Loucy (cell line): ENCODE measurements around the gene MAP2.

Experiments
- H2AFZ ChIP-seq: fragments of 200-600 bp; sonication (generic); 2 replicates; pipeline ENCODE4 v1.6.0; 2016; ENCODE audit warnings: antibody characterized with exemption, mild to moderate bottlenecking, low read length, moderate library complexity
- H3F3A ChIP-seq: fragments of 200-600 bp; 2 replicates; pipeline ENCODE4 v1.6.0; 2016; ENCODE audit warnings: antibody characterized with exemption, low read depth, mild to moderate bottlenecking
- H3K27me3 ChIP-seq: fragments of 200-600 bp; sonication (generic); 2 replicates; pipeline ENCODE4 v1.6.1; 2014; ENCODE audit warnings: low read length, mild to moderate bottlenecking; ENCODE audit not compliant: insufficient read depth, poor library complexity, severe bottlenecking
- H3K36me3 ChIP-seq: fragments of 200-600 bp; sonication (generic); 2 replicates; pipeline ENCODE4 v1.6.1; 2016; ENCODE audit warnings: low read length; ENCODE audit not compliant: insufficient read depth
- H3K4me1 ChIP-seq: fragments of 200-600 bp; sonication (generic); 2 replicates; pipeline ENCODE4 v1.5.1; 2014; ENCODE audit warnings: low read length, mild to moderate bottlenecking; ENCODE audit not compliant: insufficient read depth, poor library complexity, severe bottlenecking
- H3K4me2 ChIP-seq: fragments of 200-600 bp; sonication (generic); 2 replicates; pipeline ENCODE4 v1.6.0; 2014; ENCODE audit warnings: antibody characterized with exemption, low read length, low read depth, mild to moderate bottlenecking; ENCODE audit not compliant: poor library complexity, severe bottlenecking
- H3K4me3 ChIP-seq: fragments of 200-600 bp; sonication (generic); 2 replicates; pipeline ENCODE4 v1.5.1; 2014; ENCODE audit warnings: low read length, mild to moderate bottlenecking, mixed read lengths; ENCODE audit not compliant: poor library complexity, severe bottlenecking
- H3K79me2 ChIP-seq: fragments of 200-600 bp; sonication (generic); 2 replicates; pipeline ENCODE4 v1.6.1; 2014; ENCODE audit warnings: low read length; ENCODE audit not compliant: insufficient read depth
- H3K9ac ChIP-seq: fragments of 200-600 bp; sonication (generic); 2 replicates; pipeline ENCODE4 v1.6.0; 2014; ENCODE audit warnings: mild to moderate bottlenecking, low read depth, low read length, moderate library complexity; ENCODE audit not compliant: poor library complexity, severe bottlenecking
- H3K9me2 ChIP-seq: fragments of 200-600 bp; sonication (generic); replicated peaks from 2 replicates; pipeline ENCODE4 v1.6.1; 2016; ENCODE audit warnings: low read depth, low read length, mixed read lengths
- H3K9me3 ChIP-seq: fragments of 200-600 bp; sonication (generic); 2 replicates; pipeline ENCODE4 v1.6.1; 2014; ENCODE audit warnings: mild to moderate bottlenecking, antibody characterized with exemption, low read length, low read depth; ENCODE audit not compliant: insufficient read depth
- H4K20me1 ChIP-seq: fragments of 200-600 bp; sonication (generic); 2 replicates; pipeline ENCODE4 v1.6.0; 2014; ENCODE audit warnings: antibody characterized with exemption, low read length, mild to moderate bottlenecking; ENCODE audit not compliant: insufficient read depth, poor library complexity, severe bottlenecking
- CTCF ChIP-seq: fragments of 200-600 bp; sonication (generic); conservative IDR thresholded peaks from 2 replicates; pipeline ENCODE4 v1.5.1; 2014; ENCODE audit warnings: mild to moderate bottlenecking, antibody characterized with exemption, low read length
- EZH2phosphoT487 ChIP-seq: fragments of 200-600 bp; IDR thresholded peaks from 2 replicates; pipeline ENCODE4 v1.6.1; 2018; ENCODE audit warnings: antibody characterized with exemption, mild to moderate bottlenecking, moderate library complexity, borderline replicate concordance

MAP2 gene

GRCh38 chr2:209424781-209425470 is 1.1 kb downstream of the MAP2 start:
- no peak overlapping the region for H2AFZ ChIP-seq
- no peaks in the 10 kb centered on the region for H3K27me3 ChIP-seq
- H4K20me1 ChIP-seq, result no peaks in the 10 kb centered on the region
- no peaks in the 10 kb centered on the region for H3K4me1 ChIP-seq
- no peaks in the 10 kb centered on the region for H3K36me3 ChIP-seq
- TF ChIP-seq CTCF (no peak), EZH2phosphoT487 (no peak)
- H3K79me2 ChIP-seq, result no peaks in the 10 kb centered on the region
- no peak overlapping the region for H3K9ac ChIP-seq
- H3K4me2 ChIP-seq, result no peak overlapping the region
- no peaks in the 10 kb centered on the region for H3F3A ChIP-seq
- H3K9me2 ChIP-seq, result no peaks in the 10 kb centered on the region
- H3K9me3 ChIP-seq, result no peaks in the 10 kb centered on the region
- H3K4me3 ChIP-seq, result no peak overlapping the region

GRCh38 chr2:209425471-209426071 is 1.7 kb downstream of the MAP2 start:
- Histone ChIP-seq H3K27me3 (no peaks in the 10 kb centered on the region), H3K9me2 (no peaks in the 10 kb centered on the region), H3K79me2 (no peaks in the 10 kb centered on the region), H3K4me2 (no peak overlapping the region), H3K4me1 (no peaks in the 10 kb centered on the region), H3K36me3 (no peaks in the 10 kb centered on the region), H3K9me3 (no peaks in the 10 kb centered on the region), H3F3A (no peaks in the 10 kb centered on the region), H4K20me1 (no peaks in the 10 kb centered on the region), H3K9ac (no peak overlapping the region), H2AFZ (no peak overlapping the region), H3K4me3 (no peak overlapping the region)
- no peak for TF ChIP-seq EZH2phosphoT487
- TF ChIP-seq CTCF, result peak; percentile 66

- no peaks in the 10 kb centered on the region for H4K20me1 ChIP-seq
- no peaks in the 10 kb centered on the region for H3K9me3 ChIP-seq
- H3K36me3 ChIP-seq, result no peaks in the 10 kb centered on the region
- no peak overlapping the region for H3K4me2 ChIP-seq
- no peak overlapping the region for H3K4me3 ChIP-seq
- H3K9ac ChIP-seq, result no peak overlapping the region
- no peaks in the 10 kb centered on the region for H3K4me1 ChIP-seq
- H3F3A ChIP-seq, result no peaks in the 10 kb centered on the region
- no peaks in the 10 kb centered on the region for H3K9me2 ChIP-seq
- H3K79me2 ChIP-seq, result no peaks in the 10 kb centered on the region
- TF ChIP-seq EZH2phosphoT487 (no peak), CTCF (no peak)
- H3K27me3 ChIP-seq, result no peaks in the 10 kb centered on the region
- H2AFZ ChIP-seq, result no peak overlapping the region
These were observed 2.6 kb downstream of the MAP2 start for GRCh38 chr2:209426432-209426831.
